Glutamatergic neuron (in vitro differentiated cells): ENCODE data around the gene PPM1D. TPM values are rescaled to one million over a fixed set of nuclear protein-coding genes. Genes with fewer than 3 reads are reported as not detected.
A peak's percentile ranks its signal among the peaks of the same experiment; 100 is the strongest.

Experiments
- DNase-seq: peaks from one replicate; pipeline ENCODE4 v3.0.0; 2022
- H3K27ac Mint-ChIP-seq: one replicate; pipeline ENCODE4 v1.8.0; 2020; ENCODE audit warnings: mild to moderate bottlenecking, mixed read lengths, inconsistent platforms; ENCODE audit not compliant: unreplicated experiment
- H3K27me3 Mint-ChIP-seq: one replicate; pipeline ENCODE4 v1.8.0; 2020; ENCODE audit warnings: mild to moderate bottlenecking, moderate library complexity, mixed read lengths, inconsistent platforms; ENCODE audit not compliant: unreplicated experiment
- H3K36me3 Mint-ChIP-seq: one replicate; pipeline ENCODE4 v1.8.0; 2020; ENCODE audit warnings: mild to moderate bottlenecking, mixed read lengths, inconsistent platforms; ENCODE audit not compliant: unreplicated experiment
- H3K4me1 Mint-ChIP-seq: one replicate; pipeline ENCODE4 v1.8.0; 2020; ENCODE audit warnings: mild to moderate bottlenecking, low read depth, mixed read lengths, inconsistent platforms; ENCODE audit not compliant: unreplicated experiment
- H3K4me3 Mint-ChIP-seq: one replicate; pipeline ENCODE4 v1.8.0; 2020; ENCODE audit warnings: mild to moderate bottlenecking, mixed read lengths, inconsistent platforms; ENCODE audit not compliant: unreplicated experiment
- H3K9me3 Mint-ChIP-seq: one replicate; pipeline ENCODE4 v1.8.0; 2020; ENCODE audit warnings: mild to moderate bottlenecking, moderate library complexity, mixed read lengths, inconsistent platforms; ENCODE audit not compliant: unreplicated experiment
- CTCF ChIP-seq: fragments of 200-600 bp; sonication (generic); IDR thresholded peaks from one replicate; pipeline ENCODE4 v1.5.0; 2021; ENCODE audit not compliant: partially characterized antibody, unreplicated experiment
- total RNA-seq: library from RNA; stranded (reverse); fragmentation: NEBNext Ultra II Directional; extraction: Animal tissue kit (Norgen Biotek cat#: 25700); gene quantifications from one replicate; pipeline ENCODE4 v1.2.1, GENCODE V29; 2021; ENCODE audit not compliant: unreplicated experiment

Gene PPM1D
- total RNA-seq, 1 donor from 2014 or later, result 19.3 TPM

- Mint-ChIP-seq H3K4me1 (peaks cover 3% of the 10 kb centered on the region), H3K9me3 (no peaks in the 10 kb centered on the region), H3K27me3 (peaks cover 2% of the 10 kb centered on the region), H3K4me3 (no peak overlapping the region), H3K27ac (no peak overlapping the region), H3K36me3 (no peaks in the 10 kb centered on the region)
- peak; percentile 50 for DNase-seq
- TF ChIP-seq CTCF, result peak; percentile 45
Observed at GRCh38 chr17:60641810-60642220, 41.8 kb downstream of the PPM1D start.

GRCh38 chr17:60645918-60646523 lies 46.0 kb downstream of the PPM1D start:
- Mint-ChIP-seq H3K27me3 (no peaks in the 10 kb centered on the region), H3K36me3 (no peaks in the 10 kb centered on the region)
- no peak for TF ChIP-seq CTCF

GRCh38 chr17:60646701-60647100 lies 46.7 kb downstream of the PPM1D start:
- no peaks in the 10 kb centered on the region for H3K27me3 Mint-ChIP-seq
- H3K4me1 Mint-ChIP-seq, result no peaks in the 10 kb centered on the region
- H3K9me3 Mint-ChIP-seq, result no peaks in the 10 kb centered on the region
- H3K36me3 Mint-ChIP-seq, result no peaks in the 10 kb centered on the region
- no peak overlapping the region for H3K4me3 Mint-ChIP-seq
- no peak overlapping the region for H3K27ac Mint-ChIP-seq
- TF ChIP-seq CTCF, result no peak
- DNase-seq, result no peak

More at GRCh38 chr17:60645918-60646523, 46.0 kb downstream of the PPM1D start:
- Mint-ChIP-seq H3K27ac (no peak overlapping the region), H3K4me1 (no peaks in the 10 kb centered on the region), H3K9me3 (no peaks in the 10 kb centered on the region), H3K4me3 (no peak overlapping the region)
- no peak for DNase-seq

- no peak for DNase-seq
- H3K36me3 Mint-ChIP-seq, result no peaks in the 10 kb centered on the region
- TF ChIP-seq CTCF, result no peak
- no peaks in the 10 kb centered on the region for H3K4me1 Mint-ChIP-seq
- H3K27ac Mint-ChIP-seq, result no peak overlapping the region
- no peaks in the 10 kb centered on the region for H3K27me3 Mint-ChIP-seq
- H3K9me3 Mint-ChIP-seq, result no peaks in the 10 kb centered on the region
- H3K4me3 Mint-ChIP-seq, result no peak overlapping the region
Observed at GRCh38 chr17:60647705-60648104, 47.7 kb downstream of the PPM1D start.

- no peak for TF ChIP-seq CTCF
- Mint-ChIP-seq H3K27me3 (no peaks in the 10 kb centered on the region), H3K4me3 (no peak overlapping the region), H3K36me3 (no peaks in the 10 kb centered on the region), H3K4me1 (no peaks in the 10 kb centered on the region), H3K9me3 (no peaks in the 10 kb centered on the region), H3K27ac (no peak overlapping the region)
- DNase-seq, result no peak
Observed at GRCh38 chr17:60652454-60653247, 52.7 kb downstream of the PPM1D start.
